Metanephros (tissue), 1 donor: ENCODE results near the gene EVA1B. TPM values are rescaled to one million over a fixed set of nuclear protein-coding genes. Genes with fewer than 3 reads are reported as not detected.

ENCODE experiments used
- total RNA-seq: library from RNA; depleted of rRNA; stranded (reverse); fragments of >200 nt; gene quantifications from one replicate; pipeline ENCODE4 v1.2.3, GENCODE V29; 2014

Gene EVA1B, protein sequence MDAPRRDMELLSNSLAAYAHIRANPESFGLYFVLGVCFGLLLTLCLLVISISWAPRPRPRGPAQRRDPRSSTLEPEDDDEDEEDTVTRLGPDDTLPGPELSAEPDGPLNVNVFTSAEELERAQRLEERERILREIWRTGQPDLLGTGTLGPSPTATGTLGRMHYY
- 117 TPM for total RNA-seq

DNA sequence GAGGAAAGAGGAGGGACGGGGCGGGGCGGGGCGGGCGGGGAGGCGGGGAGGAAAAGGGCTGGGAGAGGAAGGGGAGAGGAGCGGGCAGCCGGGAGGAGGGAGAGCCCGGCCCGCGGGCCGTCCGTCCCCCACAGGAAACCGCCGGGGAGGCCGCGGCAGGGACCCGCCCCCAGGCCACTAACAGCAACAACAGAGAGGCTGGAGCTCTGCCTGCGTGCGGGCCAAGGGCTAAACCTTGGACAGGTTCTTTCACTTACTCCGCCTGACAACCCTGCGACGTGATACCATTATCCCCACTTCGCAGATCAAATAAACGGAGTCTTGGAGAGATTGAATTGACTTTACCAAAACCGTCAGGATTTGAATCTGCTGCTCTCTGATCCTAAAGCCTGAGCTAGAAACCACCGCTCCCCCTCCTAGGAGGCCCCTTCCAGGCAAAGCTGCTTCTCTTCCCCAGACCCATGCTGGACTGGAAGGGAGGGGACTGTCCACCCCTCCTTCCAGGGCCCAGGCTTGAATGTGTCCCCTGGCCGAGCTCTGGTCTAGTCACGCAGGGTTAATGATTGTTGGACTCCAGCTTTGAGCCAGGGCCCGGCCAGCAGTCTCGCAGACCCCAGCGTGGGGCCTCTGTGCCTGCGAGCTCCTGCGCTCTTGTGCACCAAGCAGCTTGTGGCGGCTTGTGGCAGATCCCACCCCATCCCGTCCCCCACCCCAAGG, at the start of gene EVA1B:
EVA1B (minus strand) TSS at position 10 of the 717 bp plus-strand sequence. CDS start 608 bp downstream, outside the sequence.

DNA sequence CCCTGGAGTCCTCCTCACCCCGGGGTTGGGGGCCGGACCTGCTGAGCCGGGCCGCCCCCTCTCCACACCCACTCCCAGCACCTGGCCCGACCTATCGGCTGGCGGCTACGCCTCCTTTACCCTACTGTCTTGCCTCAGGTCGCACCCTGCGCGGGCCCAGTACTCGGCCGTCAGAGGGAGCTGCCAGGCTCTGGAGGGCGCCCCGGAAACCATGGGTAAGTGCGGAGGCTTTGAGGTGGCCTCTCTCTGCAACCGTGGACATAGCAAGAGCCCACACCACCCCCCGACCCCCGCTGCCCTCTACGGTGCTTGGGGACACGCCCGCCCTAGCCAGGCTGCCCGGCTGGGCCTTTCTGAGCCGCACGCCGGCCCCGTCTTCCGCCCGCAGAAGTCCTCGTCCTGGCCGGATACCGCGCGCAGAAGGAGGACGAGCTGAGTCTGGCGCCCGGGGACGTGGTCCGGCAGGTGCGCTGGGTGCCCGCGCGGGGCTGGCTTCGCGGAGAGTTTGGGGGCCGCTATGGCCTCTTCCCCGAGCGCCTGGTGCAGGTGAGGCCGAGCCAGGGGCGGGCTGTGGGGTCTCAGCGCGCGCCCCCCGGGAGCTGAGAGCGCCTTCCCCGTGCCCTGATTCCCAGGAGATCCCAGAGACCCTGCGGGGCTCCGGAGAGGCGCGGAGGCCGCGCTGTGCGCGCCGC, 17.1 kb downstream of the EVA1B start, which contains the start of gene SH3D21:
SH3D21 (plus strand) TSS at position 159 of the 692 bp plus-strand sequence; CDS start at position 212, 53 bp downstream.

Other genes starting within 250 kb of the EVA1B start
- 5.0 TPM for gene TEKT2, start 239.6 kb downstream of the EVA1B start, total RNA-seq
- 30.0 TPM for gene ADPRS, start 234.8 kb downstream of the EVA1B start, total RNA-seq
- gene COL8A2, start 198.4 kb downstream of the EVA1B start, total RNA-seq, result 3.7 TPM
- 42.7 TPM for gene TRAPPC3, start 174.2 kb downstream of the EVA1B start, total RNA-seq
- 45.6 TPM for gene MAP7D1, start 167.5 kb downstream of the EVA1B start, total RNA-seq
- gene THRAP3, start 99.2 kb downstream of the EVA1B start, total RNA-seq, result 111 TPM
- gene SH3D21, start 17.3 kb downstream of the EVA1B start, total RNA-seq, result 19.5 TPM
- gene STK40, start 62.3 kb upstream of the EVA1B start, total RNA-seq, result 24.9 TPM
- gene LSM10, start 74.3 kb upstream of the EVA1B start, total RNA-seq, result 12.4 TPM
- 23.4 TPM for gene OSCP1, start 126.8 kb upstream of the EVA1B start, total RNA-seq
- gene MRPS15, start 140.7 kb upstream of the EVA1B start, total RNA-seq, result 38.2 TPM
- gene CSF3R, start 159.3 kb upstream of the EVA1B start, total RNA-seq, result 30.0 TPM